Measurements from ENCODE around the gene MAST2. TPM values are rescaled to one million over a fixed set of nuclear protein-coding genes. Genes with fewer than 3 reads are reported as not detected.
"Not testable (repeated sequence)": the region's sequence is repeated elsewhere in the genome, so short reads cannot be mapped to it uniquely, and the experiment has no call there.

Gene MAST2
- total RNA-seq, 1 experiment from 2014 or later, result 41.9 TPM

GRCh38 chr1:45836451-45836850, 33.0 kb downstream of the MAST2 start:
- peaks cover 38% of the 10 kb centered on the region for H3K79me2 ChIP-seq (ENCODE audit: insufficient read depth, low read length)
- RAD21 ChIA-PET (ENCODE audit: low non-redundant PET in 1 of 2, low total read pairs in 2 of 2, uncharacterized antibody in 2 of 2, unreplicated experiment in 2 of 2), result no interaction called here
- no peaks in the 10 kb centered on the region for H3K9me3 ChIP-seq (ENCODE audit: control insufficient read depth in 1 of 2, insufficient read depth in 1 of 2, low read depth in 1 of 2, low read length in 2 of 2)
- H3K4me1 ChIP-seq (ENCODE audit: control insufficient read depth in 1 of 2, insufficient read depth in 2 of 2, low read length in 2 of 2), result peaks cover 0 to 3% of the 10 kb centered on the region in 2 experiments; a peak in 1 of 4 replicates
- H2AFZ ChIP-seq (ENCODE audit: low read depth, low read length, poor library complexity, severe bottlenecking), result no peak overlapping the region
- no peak overlapping the region for H3K27ac ChIP-seq (ENCODE audit: low read depth, low read length)
- POLR2A ChIA-PET, result no interaction called here
- H4K20me1 ChIP-seq (ENCODE audit: insufficient read depth), result no peaks in the 10 kb centered on the region
- no peaks in the 10 kb centered on the region for H3K27me3 ChIP-seq (ENCODE audit: insufficient read depth, low read length)
- H3K36me3 ChIP-seq (ENCODE audit: control insufficient read depth in 1 of 2, insufficient read depth in 2 of 2, low read length in 2 of 2), result no peaks in the 10 kb centered on the region; a peak in 1 of 4 replicates
- no TSS peak for BruUV-seq (replicated peaks)
- ATAC-seq (no peak), DNase-seq (ENCODE audit: low read depth, low spot score) (no peak)
- H3K9me2 ChIP-seq (ENCODE audit: insufficient read depth), result no peaks in the 10 kb centered on the region
- CTCF ChIA-PET, result no interaction called here
- no peak overlapping the region for H3K4me3 ChIP-seq (replicated peaks in 1 of 2; ENCODE audit: low read depth in 1 of 2, low read length in 2 of 2)
- TF ChIP-seq ZFX (IDR thresholded peaks at IDR 0.05) (no peak), SP1 (IDR thresholded peaks at IDR 0.05; ENCODE audit: low read depth) (no peak), EZH2 (IDR thresholded peaks at IDR 0.05) (no peak), ELF1 (IDR thresholded peaks at IDR 0.05; ENCODE audit: borderline replicate concordance, low read depth) (no peak), TCF7L2 (IDR thresholded peaks at IDR 0.05; ENCODE audit: borderline replicate concordance, extremely low read depth, insufficient read depth, insufficient read length) (no peak), CTCF (IDR thresholded peaks at IDR 0.05 in 2 of 3, conservative IDR thresholded peaks at IDR 0.05 in 1 of 3; ENCODE audit: borderline replicate concordance in 1 of 3, insufficient read depth in 1 of 3, low read depth in 2 of 3, low read length in 2 of 3) (no peak), YY1 (IDR thresholded peaks at IDR 0.05; ENCODE audit: extremely low read depth, insufficient replicate concordance, low read depth, low read length) (no peak), ATF3 (IDR thresholded peaks at IDR 0.05) (no peak), EZH2phosphoT487 (IDR thresholded peaks at IDR 0.05; ENCODE audit: borderline replicate concordance) (no peak), REST (IDR thresholded peaks at IDR 0.05; ENCODE audit: low read depth) (no peak), EGR1 (IDR thresholded peaks at IDR 0.05; ENCODE audit: low read depth) (no peak), MAX (IDR thresholded peaks at IDR 0.05) (no peak)
- intact Hi-C loops (cut with micrococcal nuclease), result no loop called here
- H3K4me2 ChIP-seq (ENCODE audit: low read length), result no peak overlapping the region
- H3K9ac ChIP-seq (ENCODE audit: low read length), result no peak overlapping the region

GRCh38 chr1:45836861-45837260, 33.4 kb downstream of the MAST2 start:
- POLR2A ChIA-PET; intact Hi-C loops (cut with micrococcal nuclease); CTCF ChIA-PET; H3K4me1 ChIP-seq (ENCODE audit: control insufficient read depth in 1 of 2, insufficient read depth in 2 of 2, low read length in 2 of 2); H3K36me3 ChIP-seq (ENCODE audit: control insufficient read depth in 1 of 2, insufficient read depth in 2 of 2, low read length in 2 of 2); H3K9me3 ChIP-seq (ENCODE audit: control insufficient read depth in 1 of 2, insufficient read depth in 1 of 2, low read depth in 1 of 2, low read length in 2 of 2); H3K9me2 ChIP-seq (ENCODE audit: insufficient read depth); H3K27me3 ChIP-seq (ENCODE audit: insufficient read depth, low read length); H4K20me1 ChIP-seq (ENCODE audit: insufficient read depth); H3K4me2 ChIP-seq (ENCODE audit: low read length); BruUV-seq (replicated peaks); H3K4me3 ChIP-seq (replicated peaks in 1 of 2; ENCODE audit: low read depth in 1 of 2, low read length in 2 of 2); H3K27ac ChIP-seq (ENCODE audit: low read depth, low read length); DNase-seq (ENCODE audit: low read depth, low spot score); H2AFZ ChIP-seq (ENCODE audit: low read depth, low read length, poor library complexity, severe bottlenecking); H3K9ac ChIP-seq (ENCODE audit: low read length); RAD21 ChIA-PET (ENCODE audit: low non-redundant PET in 1 of 2, low total read pairs in 2 of 2, uncharacterized antibody in 2 of 2, unreplicated experiment in 2 of 2); ATAC-seq: not testable (repeated sequence)
- H3K79me2 ChIP-seq (ENCODE audit: insufficient read depth, low read length), result peaks cover 42% of the 10 kb centered on the region
